ENCODE results near the gene ICOSLG.
"Not testable (repeated sequence)": the region's sequence is repeated elsewhere in the genome, so short reads cannot be mapped to it uniquely, and the experiment has no call there.

The ICOSLG gene

GRCh38 chr21:44220674-44221073, 20.1 kb downstream of the ICOSLG start:
- not testable (repeated sequence) for FAIRE-seq

GRCh38 chr21:44218461-44218860, 22.3 kb downstream of the ICOSLG start:
- FAIRE-seq = not testable (repeated sequence)

GRCh38 chr21:44211978-44212377, 28.8 kb downstream of the ICOSLG start:
- FAIRE-seq = not testable (repeated sequence)

GRCh38 chr21:44211574-44211973, 29.2 kb downstream of the ICOSLG start:
- FAIRE-seq = not testable (repeated sequence)

GRCh38 chr21:44207860-44208646, 32.7 kb downstream of the ICOSLG start:
- FAIRE-seq = not testable (repeated sequence)

GRCh38 chr21:44206698-44207676, 33.8 kb downstream of the ICOSLG start:
- not testable (repeated sequence) for FAIRE-seq

GRCh38 chr21:44206187-44206586, 34.6 kb downstream of the ICOSLG start:
- FAIRE-seq = not testable (repeated sequence)

GRCh38 chr21:44202590-44203299, 38.0 kb downstream of the ICOSLG start:
- not testable (repeated sequence) for FAIRE-seq

GRCh38 chr21:44199997-44200396, 40.7 kb downstream of the ICOSLG start:
- not testable (repeated sequence) for FAIRE-seq

- no peak for FAIRE-seq
Measured at GRCh38 chr21:44199448-44199847, 41.3 kb downstream of the ICOSLG start.

- FAIRE-seq = not testable (repeated sequence)
Measured at GRCh38 chr21:44197156-44197516, 43.6 kb downstream of the ICOSLG start.

GRCh38 chr21:44196212-44197155, 44.3 kb downstream of the ICOSLG start:
- FAIRE-seq = not testable (repeated sequence)

GRCh38 chr21:44194888-44195287, 45.9 kb downstream of the ICOSLG start:
- not testable (repeated sequence) for FAIRE-seq

- FAIRE-seq = not testable (repeated sequence)
Measured at GRCh38 chr21:44194451-44194850, 46.3 kb downstream of the ICOSLG start.

GRCh38 chr21:44193108-44193507, 47.6 kb downstream of the ICOSLG start:
- FAIRE-seq = not testable (repeated sequence)

GRCh38 chr21:44190349-44191271, 50.1 kb downstream of the ICOSLG start:
- not testable (repeated sequence) for FAIRE-seq

- not testable (repeated sequence) for FAIRE-seq
Measured at GRCh38 chr21:44184862-44185261, 55.9 kb downstream of the ICOSLG start.

- FAIRE-seq = not testable (repeated sequence)
Measured at GRCh38 chr21:44182202-44182601, 58.5 kb downstream of the ICOSLG start.

GRCh38 chr21:44181506-44181905, 59.2 kb downstream of the ICOSLG start:
- not testable (repeated sequence) for FAIRE-seq

- not testable (repeated sequence) for FAIRE-seq
Measured at GRCh38 chr21:44176127-44176526, 64.6 kb downstream of the ICOSLG start.
